Activated CD4-positive, alpha-beta T cell treated with anti-CD3 and anti-CD28 coated beads for 1 hour (primary cell): ENCODE results near the gene REPS2.

ENCODE experiments used
- DNase-seq: peaks from one replicate; pipeline ENCODE4 v3.0.0-alpha.2; 2020

REPS2 gene

DNA sequence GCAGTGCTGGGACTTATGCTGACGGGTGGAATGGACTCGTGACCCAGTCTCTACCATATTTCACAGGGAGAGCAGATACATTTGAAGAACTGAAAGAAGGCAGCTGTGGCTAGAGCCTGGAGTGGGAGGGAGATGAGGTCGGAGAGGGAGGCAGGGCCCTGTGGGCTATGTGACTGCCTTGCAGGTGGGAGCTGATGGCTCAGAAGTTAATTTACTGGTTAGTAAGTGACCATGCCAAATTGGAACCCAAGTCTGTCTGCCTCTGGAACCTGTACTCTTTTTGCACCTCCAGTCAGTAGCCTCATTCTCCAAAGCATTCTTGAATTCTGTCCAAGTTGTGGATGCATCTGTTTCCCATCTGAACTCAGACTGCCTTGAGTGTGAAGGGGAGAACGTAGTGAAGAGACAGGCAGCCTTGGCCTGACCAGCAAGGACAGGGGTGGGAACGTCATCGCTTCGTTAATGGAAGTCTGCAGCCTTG, 92.3 kb downstream of the REPS2 start:
- no peak for DNase-seq

DNA sequence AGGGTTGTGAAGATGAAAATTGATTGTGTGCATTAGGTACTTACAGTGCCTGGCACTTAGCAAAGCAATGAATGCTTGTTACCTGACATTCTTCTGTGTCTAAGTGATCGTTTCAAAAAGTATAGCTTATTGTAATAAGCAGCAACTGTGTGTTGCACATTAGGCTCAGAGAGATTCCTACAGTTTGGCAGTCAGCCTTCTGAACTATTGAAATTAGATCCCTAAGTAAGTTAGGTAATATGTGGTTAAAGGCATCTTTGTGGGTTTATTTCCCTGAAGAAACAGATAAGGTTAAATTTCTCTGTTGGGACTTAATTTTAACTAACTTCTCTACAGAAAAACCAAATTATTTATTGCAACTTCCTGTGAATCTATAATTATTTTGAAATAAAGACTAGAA, 93.4 kb downstream of the REPS2 start:
- no peak for DNase-seq

DNA sequence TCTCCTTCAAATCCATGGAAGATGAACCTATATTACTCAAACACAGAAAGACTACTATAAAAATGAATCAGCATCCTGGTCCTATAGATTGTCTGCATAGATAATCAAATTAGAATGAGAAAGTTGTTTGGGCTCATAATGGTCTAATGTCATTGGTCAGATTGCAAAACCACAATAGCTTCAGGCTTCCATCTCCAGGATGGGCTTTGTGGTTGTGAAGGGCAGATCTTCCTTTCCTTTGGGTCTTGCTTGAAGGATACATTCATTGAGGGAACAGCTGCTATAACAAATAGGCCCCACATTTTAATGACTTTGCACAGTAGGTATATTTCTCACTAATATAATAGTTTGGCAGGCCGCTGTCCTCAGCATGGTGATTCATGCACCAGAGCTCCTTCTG, 94.3 kb downstream of the REPS2 start:
- no peak for DNase-seq

- no peak for DNase-seq
Observed at GRCh38 chrX:17042037-17042436, 95.6 kb downstream of the REPS2 start.

- DNase-seq: peak; percentile 7
Observed at GRCh38 chrX:17046478-17047097, 100.1 kb downstream of the REPS2 start.

- no peak for DNase-seq
Observed at GRCh38 chrX:17047224-17047623, 100.8 kb downstream of the REPS2 start.

- no peak for DNase-seq
Observed at GRCh38 chrX:17052210-17052609, 105.8 kb downstream of the REPS2 start.

DNA sequence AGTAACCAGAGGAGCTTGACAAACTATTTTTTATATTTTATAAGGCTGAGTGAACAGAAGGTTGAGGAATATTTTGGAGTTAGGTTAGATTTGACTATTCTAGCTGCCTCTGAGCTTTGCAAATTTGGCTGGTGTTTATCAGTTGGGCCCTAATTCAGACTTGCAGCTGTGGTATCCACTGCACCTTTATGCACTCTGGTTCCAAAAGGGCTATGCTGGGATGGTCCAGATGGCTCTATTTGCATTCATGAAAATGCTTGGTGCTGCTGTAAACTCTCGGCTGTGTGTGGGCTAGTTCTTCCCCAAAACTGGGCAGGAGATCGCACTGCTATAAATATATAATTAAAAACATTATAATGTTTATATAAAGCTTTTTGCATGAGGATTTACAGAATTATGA, 106.3 kb downstream of the REPS2 start:
- DNase-seq: no peak

- no peak for DNase-seq
Observed at GRCh38 chrX:17053502-17053901, 107.0 kb downstream of the REPS2 start.

GRCh38 chrX:17056868-17057608, 110.6 kb downstream of the REPS2 start:
- DNase-seq: no peak

GRCh38 chrX:17062065-17062464, 115.6 kb downstream of the REPS2 start:
- DNase-seq: no peak

DNA sequence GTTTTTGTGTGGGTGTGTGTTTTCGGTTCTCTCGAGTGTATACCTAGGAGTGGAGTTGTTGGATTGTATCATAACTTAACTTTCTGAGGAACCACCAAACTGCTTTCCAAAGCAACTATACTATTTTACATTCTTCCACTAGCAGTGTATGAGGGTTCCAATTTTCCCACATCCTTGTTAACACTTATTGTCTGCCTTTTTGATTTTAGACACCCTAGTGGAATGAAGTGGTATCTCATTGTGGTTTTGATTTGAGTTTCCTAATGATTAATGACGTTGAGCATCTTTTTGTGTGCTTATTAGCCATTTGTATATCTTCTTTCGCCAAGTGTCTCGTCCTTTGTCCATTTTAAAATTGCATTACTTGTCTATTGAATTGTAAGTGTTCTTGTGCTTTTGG, 118.6 kb downstream of the REPS2 start:
- no peak for DNase-seq

DNA sequence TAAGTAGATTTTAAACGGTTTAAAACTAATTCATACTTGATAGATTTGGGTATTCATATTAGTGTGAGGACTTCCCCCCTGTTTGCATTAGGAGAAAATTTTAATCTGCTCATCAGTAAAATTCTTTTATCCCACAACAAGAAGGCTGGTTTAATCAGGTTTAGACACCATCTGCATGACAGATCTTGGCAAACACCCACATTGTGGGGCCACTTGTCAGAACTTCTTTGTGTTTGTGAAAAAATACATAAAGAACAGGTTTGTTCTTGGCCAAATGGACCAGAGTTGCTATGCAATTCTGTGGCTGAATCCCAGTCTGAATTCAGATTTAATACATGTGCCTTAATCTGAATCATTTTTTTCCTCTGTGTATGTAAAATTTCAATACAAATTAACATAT, 121.1 kb downstream of the REPS2 start:
- DNase-seq: no peak

GRCh38 chrX:17072301-17072700, 125.8 kb downstream of the REPS2 start:
- DNase-seq: no peak

DNA sequence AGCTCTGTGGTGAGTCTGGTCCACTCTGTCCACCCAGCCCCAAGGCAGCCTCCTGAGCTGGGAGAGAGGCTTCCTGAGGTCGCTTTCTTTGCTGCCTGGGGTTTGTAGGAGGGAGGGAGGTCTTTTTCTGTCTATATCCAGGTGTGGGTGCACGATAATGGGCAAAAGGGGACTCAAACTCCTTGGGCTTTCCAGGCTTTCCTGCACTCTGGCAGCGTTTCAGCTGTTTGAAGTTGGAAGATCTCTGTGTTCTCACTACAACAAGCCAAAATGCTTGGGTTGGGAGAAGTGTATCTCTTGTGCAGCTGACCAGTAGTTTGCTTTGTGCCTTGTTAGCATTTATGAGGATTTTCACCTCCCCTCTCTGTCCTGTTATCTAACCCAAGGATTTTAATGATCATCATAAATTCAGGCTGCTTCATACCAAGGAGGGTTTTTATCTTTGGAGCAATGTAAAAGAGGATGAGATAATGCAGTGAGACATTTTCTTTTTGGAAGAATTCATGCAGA, 126.3 kb downstream of the REPS2 start:
- DNase-seq: no peak

DNA sequence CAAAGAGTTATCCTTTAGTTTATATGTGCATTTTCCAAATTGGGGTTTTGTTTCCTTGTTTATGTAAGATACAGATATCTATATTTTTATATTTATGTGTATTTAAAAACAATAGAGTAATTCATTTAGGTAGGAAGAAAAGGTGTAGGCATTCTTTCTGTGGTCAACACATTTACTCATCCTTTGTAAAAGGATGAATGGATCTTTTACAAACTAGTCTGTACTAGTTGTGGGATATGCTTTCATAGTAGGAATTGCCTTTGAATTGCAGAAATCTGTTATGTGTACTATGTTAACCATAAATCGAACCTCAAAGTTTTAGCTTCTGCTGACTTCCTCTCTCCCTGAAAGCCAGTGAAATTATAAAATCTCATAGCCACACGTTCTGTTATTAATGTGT, 128.5 kb downstream of the REPS2 start:
- no peak for DNase-seq

DNA sequence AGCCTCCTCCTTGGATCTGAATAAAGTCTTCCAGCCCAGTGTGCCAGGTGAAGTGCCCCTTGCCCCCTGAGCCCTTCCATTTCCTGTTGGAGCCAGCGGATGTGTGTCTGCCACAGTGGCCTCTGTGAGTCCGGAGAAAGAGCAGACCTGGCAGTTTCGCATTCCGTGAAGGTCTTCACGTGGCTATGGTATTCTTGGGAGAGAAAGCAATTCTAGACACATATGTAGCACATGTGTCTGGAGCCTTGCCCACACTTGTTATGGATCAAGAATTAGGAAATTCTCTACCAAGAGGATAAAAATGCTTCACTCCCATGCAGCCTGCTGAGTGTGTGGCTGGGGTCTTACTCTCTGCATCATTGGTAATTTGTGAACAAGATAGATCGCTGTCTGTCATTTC, 130.9 kb downstream of the REPS2 start:
- no peak for DNase-seq

DNA sequence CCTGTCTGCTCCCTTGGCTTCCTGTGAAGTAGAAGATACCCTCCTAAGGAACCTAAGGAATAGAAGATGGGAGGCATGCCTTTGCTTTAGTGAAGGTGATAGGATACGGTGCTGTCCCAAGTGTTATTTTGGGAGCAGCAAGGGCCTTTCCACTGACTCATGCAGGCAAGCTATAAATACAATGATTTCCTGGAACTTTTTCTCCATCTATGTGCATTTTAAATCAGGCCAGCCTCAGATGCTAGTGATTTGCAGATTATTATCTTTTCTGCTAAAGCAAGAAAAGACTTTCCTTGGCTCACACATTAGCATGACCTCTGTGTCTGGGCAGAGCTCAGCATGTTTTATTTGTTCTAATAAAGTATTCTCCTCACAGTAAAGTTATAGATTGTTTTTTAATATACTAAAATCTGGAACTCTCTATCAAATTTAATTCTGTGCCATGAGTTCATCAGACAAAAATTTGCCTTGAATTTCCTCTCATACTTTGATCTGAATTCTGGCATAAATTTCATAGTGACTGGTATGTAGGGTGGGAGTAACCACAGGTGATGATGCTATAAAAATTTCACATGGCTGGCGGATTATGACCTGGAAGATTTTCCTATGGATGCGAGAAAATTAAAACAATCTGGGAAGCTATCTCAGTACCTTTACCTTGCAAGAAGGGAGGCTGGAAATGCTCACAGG, 131.7 kb downstream of the REPS2 start:
- DNase-seq: no peak

GRCh38 chrX:17081511-17081910, 135.1 kb downstream of the REPS2 start:
- no peak for DNase-seq

DNA sequence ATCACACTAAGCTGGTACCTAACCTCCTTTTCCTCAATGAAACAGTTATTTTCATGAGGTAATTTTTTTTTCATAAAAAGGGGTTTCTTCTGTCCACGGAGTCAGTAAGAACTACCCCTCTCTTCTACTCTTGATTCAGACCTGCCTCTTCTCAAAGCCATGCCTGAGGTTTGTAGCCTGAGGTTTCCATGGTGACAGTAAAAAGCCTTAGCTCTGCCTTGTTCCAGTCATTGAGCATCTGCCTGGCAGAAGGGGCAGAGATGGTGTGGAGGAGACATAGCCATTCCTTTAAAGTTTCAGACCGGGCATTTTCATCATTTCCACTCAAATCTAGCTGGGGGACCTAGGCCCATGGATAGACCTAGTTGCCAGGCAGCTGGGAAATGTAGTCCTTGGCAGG, 135.5 kb downstream of the REPS2 start:
- no peak for DNase-seq

- no peak for DNase-seq
Observed at GRCh38 chrX:17082831-17083230, 136.4 kb downstream of the REPS2 start.

GRCh38 chrX:17086317-17086716, 139.9 kb downstream of the REPS2 start:
- DNase-seq: no peak

DNA sequence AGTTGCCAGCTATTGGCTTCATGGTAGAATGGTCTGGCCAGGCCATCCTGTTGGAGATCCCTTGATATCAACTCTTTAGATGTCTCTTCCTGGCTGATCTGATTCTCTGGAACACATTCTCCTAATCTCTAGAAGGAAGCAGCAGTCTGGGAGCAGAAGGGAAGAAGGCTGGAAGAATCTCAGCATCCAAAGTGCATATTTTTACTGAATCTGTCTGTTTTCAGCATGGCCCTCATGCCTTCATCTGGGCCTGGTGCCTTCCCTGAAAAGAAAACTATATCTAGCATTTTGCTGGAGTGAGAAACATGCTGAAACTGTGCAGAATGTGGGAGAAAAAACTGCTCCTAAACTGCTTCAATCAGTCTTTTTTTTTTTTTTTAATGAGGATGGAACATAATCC, 148.7 kb downstream of the REPS2 start:
- no peak for DNase-seq
